Caco-2 (cell line): Measurements from ENCODE around the gene PPP2R5E. TPM values are rescaled to one million over a fixed set of nuclear protein-coding genes. Genes with fewer than 3 reads are reported as not detected.

Source experiments
- BruUV-seq: library from RNA; stranded (reverse); fragments of 400-500 nt; replicated peaks from 2 replicates; lab custom pipeline; 2021; lab: Mats Ljungman, UMichigan
- CTCF ChIA-PET: fragments of 300-600 bp; sonication (Branson Sonifier 250); formaldehyde crosslinking; loops from one replicate; lab custom pipeline; 2022; ENCODE audit warnings: antibody characterized with exemption; lab: Charles Lee
- POLR2A ChIA-PET: fragments of 300-600 bp; sonication (Branson Sonifier 250); formaldehyde crosslinking; loops from one replicate; lab custom pipeline; 2022; ENCODE audit warnings: antibody characterized with exemption; lab: Charles Lee
- DNase-seq, 2 experiments: peaks; one replicate each; pipeline versions ENCODE4 v3.0.0 to v3.0.0-alpha.2; 2020 to 2022
- H3K27me3 ChIP-seq: replicated peaks from 2 replicates; pipeline ENCODE4 v1.6.0; 2011; ENCODE audit warnings: low read length; ENCODE audit not compliant: control insufficient read depth, insufficient read depth
- H3K36me3 ChIP-seq: 2 replicates; pipeline ENCODE4 v1.5.1; 2011; ENCODE audit warnings: low read length; ENCODE audit not compliant: control insufficient read depth, insufficient read depth
- H3K4me1 ChIP-seq: fragments of 250-450 bp; sonication (Bioruptor Pico); 2 replicates; pipeline ENCODE4 v1.5.1; 2020; ENCODE audit warnings: mild to moderate bottlenecking
- H3K4me3 ChIP-seq: 2 replicates; pipeline ENCODE4 v1.5.1; 2011; ENCODE audit warnings: low read depth, mild to moderate bottlenecking, control low read depth, low read length
- H3K9me3 ChIP-seq: fragments of 250-450 bp; sonication (Bioruptor Pico); 2 replicates; pipeline ENCODE4 v1.5.1; 2020; ENCODE audit warnings: mild to moderate bottlenecking, moderate library complexity
- H3K27ac Mint-ChIP-seq: one replicate; pipeline ENCODE4 v1.8.0; 2022; ENCODE audit warnings: mixed read lengths; ENCODE audit not compliant: unreplicated experiment
- H3K27me3 Mint-ChIP-seq: one replicate; pipeline ENCODE4 v1.8.0; 2022; ENCODE audit warnings: mixed read lengths; ENCODE audit not compliant: insufficient read depth, unreplicated experiment
- H3K36me3 Mint-ChIP-seq: one replicate; pipeline ENCODE4 v1.8.0; 2022; ENCODE audit warnings: mild to moderate bottlenecking, mixed read lengths; ENCODE audit not compliant: insufficient read depth, unreplicated experiment
- H3K4me1 Mint-ChIP-seq: one replicate; pipeline ENCODE4 v1.8.0; 2022; ENCODE audit warnings: low read depth, mixed read lengths; ENCODE audit not compliant: unreplicated experiment
- H3K4me3 Mint-ChIP-seq: one replicate; pipeline ENCODE4 v1.8.0; 2022; ENCODE audit warnings: mild to moderate bottlenecking, moderate library complexity, mixed read lengths; ENCODE audit not compliant: unreplicated experiment
- H3K9me3 Mint-ChIP-seq: one replicate; pipeline ENCODE4 v1.8.0; 2022; ENCODE audit warnings: mixed read lengths; ENCODE audit not compliant: unreplicated experiment
- intact Hi-C: fragments of 100-400 bp; cut with micrococcal nuclease; formaldehyde crosslinking; loops from one replicate; pipeline ENCODE4 v1.10.0; 2022; ENCODE audit not compliant: unreplicated experiment
- total RNA-seq: library from RNA; stranded (reverse); gene quantifications from 2 replicates; pipeline ENCODE4 v1.2.3, GENCODE V29; 2022
- TF ChIP-seq, protein P1 (sequence below), 2 experiments: fragments of 200-600 bp in 1 of 2; IDR thresholded peaks; 1 replicate in 1 of 2; 2 replicates in 1 of 2; pipeline versions ENCODE4 v1.5.1 to v1.8.0; 2011 to 2022; ENCODE audit warnings: antibody characterized with exemption in 1 of 2, control low read depth in 1 of 2, inconsistent platforms in 1 of 2, low read depth in 1 of 2, low read length in 1 of 2, mild to moderate bottlenecking in 1 of 2, moderate library complexity in 1 of 2; ENCODE audit not compliant: insufficient read depth in 1 of 2, severe bottlenecking in 1 of 2, unreplicated experiment in 1 of 2

The PPP2R5E gene
- total RNA-seq, 1 experiment from 2014 or later = 58.6 TPM

DNA sequence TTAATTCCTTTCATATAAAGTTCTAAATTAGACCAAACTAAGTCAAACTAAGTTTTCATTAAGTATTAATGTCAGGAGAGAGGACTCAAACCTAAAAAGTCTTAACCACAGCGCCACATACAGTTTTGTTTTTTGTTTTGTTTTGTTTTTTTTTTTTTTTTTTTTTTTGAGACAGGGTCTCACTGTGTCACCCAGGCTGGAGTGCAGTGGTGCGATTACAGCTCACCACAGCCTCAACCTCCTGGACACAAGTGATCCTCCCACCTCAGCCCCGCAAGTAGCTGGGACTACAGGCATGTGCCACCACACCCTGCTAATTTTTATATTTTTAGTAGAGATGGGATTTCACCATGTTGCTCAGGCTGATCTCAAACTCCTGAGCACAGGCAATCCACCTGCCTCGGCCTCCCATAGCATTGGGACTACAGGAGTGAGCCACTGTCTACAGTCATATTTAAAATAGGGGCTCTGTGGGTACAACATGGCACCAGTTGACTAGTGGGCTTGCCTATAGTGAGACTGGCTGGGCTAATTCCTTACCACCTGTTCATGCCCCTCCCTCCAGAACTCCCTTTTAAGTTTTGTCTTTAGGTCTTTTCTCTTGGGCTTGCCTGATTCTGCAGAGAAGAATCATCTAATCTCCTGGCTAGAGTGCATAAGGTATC is 110.2 kb downstream of the PPP2R5E start:
- no peak for DNase-seq
- CTCF ChIA-PET = no interaction called here
- intact Hi-C loops = no loop called here
- Mint-ChIP-seq H3K9me3 (no peaks in the 10 kb centered on the region), H3K4me1 (peaks cover 22% of the 10 kb centered on the region), H3K27ac (no peak overlapping the region), H3K36me3 (peaks cover 11% of the 10 kb centered on the region), H3K4me3 (no peak overlapping the region), H3K27me3 (no peaks in the 10 kb centered on the region)
- Histone ChIP-seq H3K36me3 (no peaks in the 10 kb centered on the region), H3K4me1 (peaks cover 8% of the 10 kb centered on the region; the same call in 1 of the 2 replicates), H3K9me3 (no peaks in the 10 kb centered on the region), H3K4me3 (no peak overlapping the region), H3K27me3 (no peaks in the 10 kb centered on the region)
- BruUV-seq = no TSS peak
- POLR2A ChIA-PET = no interaction called here
- TF ChIP-seq, protein P1, sequence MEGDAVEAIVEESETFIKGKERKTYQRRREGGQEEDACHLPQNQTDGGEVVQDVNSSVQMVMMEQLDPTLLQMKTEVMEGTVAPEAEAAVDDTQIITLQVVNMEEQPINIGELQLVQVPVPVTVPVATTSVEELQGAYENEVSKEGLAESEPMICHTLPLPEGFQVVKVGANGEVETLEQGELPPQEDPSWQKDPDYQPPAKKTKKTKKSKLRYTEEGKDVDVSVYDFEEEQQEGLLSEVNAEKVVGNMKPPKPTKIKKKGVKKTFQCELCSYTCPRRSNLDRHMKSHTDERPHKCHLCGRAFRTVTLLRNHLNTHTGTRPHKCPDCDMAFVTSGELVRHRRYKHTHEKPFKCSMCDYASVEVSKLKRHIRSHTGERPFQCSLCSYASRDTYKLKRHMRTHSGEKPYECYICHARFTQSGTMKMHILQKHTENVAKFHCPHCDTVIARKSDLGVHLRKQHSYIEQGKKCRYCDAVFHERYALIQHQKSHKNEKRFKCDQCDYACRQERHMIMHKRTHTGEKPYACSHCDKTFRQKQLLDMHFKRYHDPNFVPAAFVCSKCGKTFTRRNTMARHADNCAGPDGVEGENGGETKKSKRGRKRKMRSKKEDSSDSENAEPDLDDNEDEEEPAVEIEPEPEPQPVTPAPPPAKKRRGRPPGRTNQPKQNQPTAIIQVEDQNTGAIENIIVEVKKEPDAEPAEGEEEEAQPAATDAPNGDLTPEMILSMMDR (IDR thresholded peaks at IDR 0.05; ENCODE audit: insufficient read depth in 1 of 2, low read depth in 1 of 2, low read length in 1 of 2, severe bottlenecking in 1 of 2, unreplicated experiment in 1 of 2) = no peak

DNA sequence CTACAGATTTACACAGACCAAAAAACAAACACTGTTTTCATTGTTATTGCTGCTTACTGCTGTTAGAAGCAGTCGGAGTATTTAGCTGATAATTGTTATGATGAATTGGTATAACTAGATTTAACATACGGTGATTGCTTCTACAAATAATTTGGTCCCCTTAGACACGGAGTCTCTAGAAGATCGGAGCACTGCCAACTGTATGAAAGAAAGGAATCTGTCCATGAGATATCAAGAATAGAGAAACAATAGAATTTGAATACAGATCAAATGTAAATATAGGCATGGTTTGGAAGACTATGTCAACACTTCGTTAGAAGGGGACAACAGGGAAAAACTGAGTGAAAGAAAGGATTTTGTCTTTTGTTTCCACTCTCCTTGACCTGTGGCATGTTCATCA is 110.9 kb downstream of the PPP2R5E start:
- BruUV-seq = no TSS peak
- Mint-ChIP-seq H3K4me1 (peaks cover 14% of the 10 kb centered on the region), H3K27ac (no peak overlapping the region), H3K9me3 (no peaks in the 10 kb centered on the region), H3K27me3 (no peaks in the 10 kb centered on the region), H3K4me3 (no peak overlapping the region), H3K36me3 (peaks cover 11% of the 10 kb centered on the region)
- DNase-seq = no peak
- Histone ChIP-seq H3K36me3 (no peaks in the 10 kb centered on the region), H3K4me3 (no peak overlapping the region), H3K27me3 (no peaks in the 10 kb centered on the region), H3K4me1 (0 out of 2 replicates have a peak, but pooled peaks cover 5% of the 10 kb centered on the region), H3K9me3 (no peaks in the 10 kb centered on the region)
- intact Hi-C loops = no loop called here
- ChIA-PET POLR2A (no interaction called here), CTCF (no interaction called here)
- TF ChIP-seq, protein P1 (IDR thresholded peaks at IDR 0.05; ENCODE audit: insufficient read depth in 1 of 2, low read depth in 1 of 2, low read length in 1 of 2, severe bottlenecking in 1 of 2, unreplicated experiment in 1 of 2) = no peak

DNA sequence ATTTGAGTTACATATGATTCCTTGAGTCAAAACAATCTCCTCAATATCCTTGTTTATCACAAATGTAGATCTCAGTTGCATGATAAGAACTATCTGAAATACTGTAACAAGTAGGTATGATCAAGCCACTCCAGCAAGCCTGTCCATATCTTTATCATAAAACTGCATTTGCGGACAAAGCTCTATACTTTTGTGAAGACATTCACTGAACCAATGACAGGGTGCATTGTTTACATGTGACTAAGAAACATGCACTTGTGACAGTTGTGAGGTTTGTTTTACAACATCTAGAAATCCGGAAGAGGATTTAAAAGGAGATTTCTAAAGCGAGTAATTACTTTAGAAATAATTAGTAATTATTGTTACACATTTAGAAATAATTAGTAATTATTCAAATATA is 111.7 kb downstream of the PPP2R5E start:
- Histone ChIP-seq H3K9me3 (no peaks in the 10 kb centered on the region), H3K4me1 (0 out of 2 replicates have a peak, but pooled peaks cover 2% of the 10 kb centered on the region), H3K4me3 (no peak overlapping the region), H3K27me3 (no peaks in the 10 kb centered on the region), H3K36me3 (no peaks in the 10 kb centered on the region)
- Mint-ChIP-seq H3K4me1 (peaks cover 7% of the 10 kb centered on the region), H3K4me3 (no peak overlapping the region), H3K27me3 (no peaks in the 10 kb centered on the region), H3K9me3 (no peaks in the 10 kb centered on the region), H3K27ac (no peak overlapping the region), H3K36me3 (peaks cover 11% of the 10 kb centered on the region)
- CTCF ChIA-PET = no interaction called here
- no TSS peak for BruUV-seq
- POLR2A ChIA-PET = no interaction called here
- intact Hi-C loops = no loop called here
- no peak for DNase-seq
- TF ChIP-seq, protein P1 (IDR thresholded peaks at IDR 0.05; ENCODE audit: insufficient read depth in 1 of 2, low read depth in 1 of 2, low read length in 1 of 2, severe bottlenecking in 1 of 2, unreplicated experiment in 1 of 2) = no peak
